ENCODE measurements around the gene FERMT2.

FERMT2 gene

DNA sequence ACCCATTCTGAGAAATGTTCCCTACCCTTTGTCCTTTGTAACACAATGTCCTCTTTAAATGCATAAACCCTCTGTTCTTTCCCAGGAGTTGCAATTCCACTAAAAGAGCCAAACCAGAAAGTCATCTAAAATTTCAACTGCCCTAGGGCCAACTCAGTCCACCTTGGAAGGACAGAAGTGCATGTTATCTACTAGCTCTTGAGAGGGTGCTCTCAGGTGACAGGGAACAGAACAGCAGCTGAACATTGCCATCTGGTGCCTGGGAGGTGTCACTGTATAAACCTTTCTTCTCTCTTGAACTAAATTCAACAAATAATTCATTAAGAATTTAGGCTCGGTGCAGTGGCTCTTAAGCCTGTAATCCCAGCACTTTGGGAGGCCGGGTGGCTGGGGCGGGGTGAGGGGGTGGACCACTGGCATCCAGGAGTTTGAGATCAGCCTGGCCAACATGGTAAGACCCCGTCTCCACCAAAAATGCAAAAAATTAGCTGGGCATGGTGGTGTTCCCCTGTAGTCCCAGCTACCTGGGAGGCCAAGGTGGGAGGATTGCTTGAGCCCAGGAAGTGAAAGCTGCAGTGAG is 10.3 kb upstream of the FERMT2 start:
- Histone ChIP-seq H3K9me3 (ENCODE audit: control insufficient read depth, insufficient read depth, low read length) (no peaks in the 10 kb centered on the region), H3K9me2 (replicated peaks; ENCODE audit: control insufficient read depth, low read length) (no peaks in the 10 kb centered on the region), H3K4me2 (ENCODE audit: low read length) (no peak overlapping the region), H3K4me1 (ENCODE audit: control insufficient read depth, low read length) (no peaks in the 10 kb centered on the region), H3F3A (ENCODE audit: control insufficient read depth, insufficient read depth) (no peaks in the 10 kb centered on the region), H4K20me1 (ENCODE audit: control insufficient read depth, insufficient read depth, low read depth, low read length) (no peaks in the 10 kb centered on the region), H3K36me3 (ENCODE audit: control insufficient read depth, low read length) (no peaks in the 10 kb centered on the region), H3K27me3 (ENCODE audit: control insufficient read depth, low read length) (no peaks in the 10 kb centered on the region; the same call in 1 of the 2 replicates), H3K4me3 (ENCODE audit: low read length) (no peak overlapping the region), H3K79me2 (ENCODE audit: control insufficient read depth, low read length) (no peaks in the 10 kb centered on the region), H3K27ac (ENCODE audit: low read depth, low read length) (no peak overlapping the region)
- TF ChIP-seq, protein P1, sequence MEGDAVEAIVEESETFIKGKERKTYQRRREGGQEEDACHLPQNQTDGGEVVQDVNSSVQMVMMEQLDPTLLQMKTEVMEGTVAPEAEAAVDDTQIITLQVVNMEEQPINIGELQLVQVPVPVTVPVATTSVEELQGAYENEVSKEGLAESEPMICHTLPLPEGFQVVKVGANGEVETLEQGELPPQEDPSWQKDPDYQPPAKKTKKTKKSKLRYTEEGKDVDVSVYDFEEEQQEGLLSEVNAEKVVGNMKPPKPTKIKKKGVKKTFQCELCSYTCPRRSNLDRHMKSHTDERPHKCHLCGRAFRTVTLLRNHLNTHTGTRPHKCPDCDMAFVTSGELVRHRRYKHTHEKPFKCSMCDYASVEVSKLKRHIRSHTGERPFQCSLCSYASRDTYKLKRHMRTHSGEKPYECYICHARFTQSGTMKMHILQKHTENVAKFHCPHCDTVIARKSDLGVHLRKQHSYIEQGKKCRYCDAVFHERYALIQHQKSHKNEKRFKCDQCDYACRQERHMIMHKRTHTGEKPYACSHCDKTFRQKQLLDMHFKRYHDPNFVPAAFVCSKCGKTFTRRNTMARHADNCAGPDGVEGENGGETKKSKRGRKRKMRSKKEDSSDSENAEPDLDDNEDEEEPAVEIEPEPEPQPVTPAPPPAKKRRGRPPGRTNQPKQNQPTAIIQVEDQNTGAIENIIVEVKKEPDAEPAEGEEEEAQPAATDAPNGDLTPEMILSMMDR (IDR thresholded peaks at IDR 0.05; ENCODE audit: low read depth, low read length, poor library complexity, severe bottlenecking): peak; percentile 41
- TF ChIP-seq EZH2phosphoT487 (IDR thresholded peaks at IDR 0.05; ENCODE audit: borderline replicate concordance, low read length): no peak

DNA sequence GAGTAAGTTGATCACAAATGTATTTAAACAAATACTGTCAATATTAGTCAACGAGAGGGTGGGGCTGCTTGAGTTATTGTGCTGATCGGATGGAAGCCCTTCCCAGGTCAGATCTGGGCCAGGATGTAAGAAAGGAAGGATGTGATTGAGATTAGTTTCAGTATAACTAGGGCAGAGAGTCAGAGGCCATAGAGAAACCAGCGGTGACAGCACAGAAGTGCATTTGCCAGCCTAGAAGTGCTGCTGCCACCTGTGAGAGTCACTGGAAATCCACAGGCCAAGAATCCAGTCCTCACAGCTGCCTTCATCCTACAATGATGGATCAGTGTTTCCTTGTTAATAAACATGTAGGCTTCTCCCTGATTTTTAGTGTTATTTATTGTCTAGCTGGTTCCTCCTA is 9.8 kb upstream of the FERMT2 start:
- Histone ChIP-seq H3K27me3 (ENCODE audit: control insufficient read depth, low read length) (no peaks in the 10 kb centered on the region; the same call in 1 of the 2 replicates), H3K4me3 (ENCODE audit: low read length) (no peak overlapping the region), H3K9me2 (replicated peaks; ENCODE audit: control insufficient read depth, low read length) (no peaks in the 10 kb centered on the region), H4K20me1 (ENCODE audit: control insufficient read depth, insufficient read depth, low read depth, low read length) (no peaks in the 10 kb centered on the region), H3K36me3 (ENCODE audit: control insufficient read depth, low read length) (no peaks in the 10 kb centered on the region), H3F3A (ENCODE audit: control insufficient read depth, insufficient read depth) (no peaks in the 10 kb centered on the region), H3K27ac (ENCODE audit: low read depth, low read length) (no peak overlapping the region), H3K9me3 (ENCODE audit: control insufficient read depth, insufficient read depth, low read length) (no peaks in the 10 kb centered on the region), H3K4me2 (ENCODE audit: low read length) (no peak overlapping the region), H3K79me2 (ENCODE audit: control insufficient read depth, low read length) (no peaks in the 10 kb centered on the region), H3K4me1 (ENCODE audit: control insufficient read depth, low read length) (no peaks in the 10 kb centered on the region)
- TF ChIP-seq EZH2phosphoT487 (IDR thresholded peaks at IDR 0.05; ENCODE audit: borderline replicate concordance, low read length): no peak
- TF ChIP-seq, protein P1 (IDR thresholded peaks at IDR 0.05; ENCODE audit: low read depth, low read length, poor library complexity, severe bottlenecking): no peak

DNA sequence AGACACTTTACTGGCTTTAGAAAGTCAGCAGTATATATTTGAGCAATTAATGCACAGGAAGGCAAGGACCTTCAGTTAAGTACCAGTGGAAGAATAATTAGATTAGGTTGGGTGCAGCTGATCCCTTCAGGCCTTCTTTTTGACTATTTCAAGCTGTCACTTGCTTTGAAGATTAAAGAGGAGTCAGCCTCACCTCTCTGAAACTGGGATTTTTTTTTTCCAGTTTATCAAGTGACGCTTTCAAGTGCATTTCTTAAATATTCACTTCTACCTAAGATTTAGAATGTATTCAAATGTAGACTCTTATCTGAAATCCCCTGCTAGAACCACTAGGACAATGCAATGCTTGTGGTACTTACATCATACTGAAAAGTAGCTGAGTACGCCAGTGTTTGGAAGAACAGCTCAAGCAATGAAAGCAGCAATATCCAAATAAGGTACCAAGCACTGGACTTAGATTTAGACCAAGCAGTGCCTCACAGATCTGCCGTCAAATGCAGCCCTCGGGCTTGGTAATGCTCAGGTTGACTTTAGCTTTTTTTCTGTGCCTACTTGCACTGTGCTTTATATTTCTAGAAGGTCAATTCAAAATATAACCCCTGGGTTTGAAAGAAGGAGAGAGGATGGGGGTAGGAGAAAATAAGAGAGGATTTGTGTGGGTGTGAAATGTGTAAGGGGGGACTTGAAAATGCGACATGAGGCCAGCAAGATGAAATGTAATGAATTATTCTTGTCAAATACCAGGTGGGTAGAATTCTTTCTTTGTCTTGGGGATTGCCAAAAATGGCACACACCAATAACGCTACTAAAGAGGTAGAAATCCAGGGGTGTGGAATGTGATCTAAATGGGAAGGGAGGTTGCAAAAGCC is 3.7 kb upstream of the FERMT2 start:
- no peaks in the 10 kb centered on the region for H3K36me3 ChIP-seq (ENCODE audit: control insufficient read depth, low read length)
- TF ChIP-seq, protein P1 (IDR thresholded peaks at IDR 0.05; ENCODE audit: low read depth, low read length, poor library complexity, severe bottlenecking): no peak
- no peak for TF ChIP-seq EZH2phosphoT487 (IDR thresholded peaks at IDR 0.05; ENCODE audit: borderline replicate concordance, low read length)
- H3K4me1 ChIP-seq (ENCODE audit: control insufficient read depth, low read length): peaks cover 10% of the 10 kb centered on the region
- no peak overlapping the region for H3K4me3 ChIP-seq (ENCODE audit: low read length)
- no peaks in the 10 kb centered on the region for H3K9me2 ChIP-seq (replicated peaks; ENCODE audit: control insufficient read depth, low read length)
- H3K79me2 ChIP-seq (ENCODE audit: control insufficient read depth, low read length): no peaks in the 10 kb centered on the region
- H3F3A ChIP-seq (ENCODE audit: control insufficient read depth, insufficient read depth): no peaks in the 10 kb centered on the region
- no peaks in the 10 kb centered on the region for H3K9me3 ChIP-seq (ENCODE audit: control insufficient read depth, insufficient read depth, low read length)
- no peak overlapping the region for H3K4me2 ChIP-seq (ENCODE audit: low read length)
- peaks cover 51% of the 10 kb centered on the region for H3K27me3 ChIP-seq (ENCODE audit: control insufficient read depth, low read length)
- no peaks in the 10 kb centered on the region for H4K20me1 ChIP-seq (ENCODE audit: control insufficient read depth, insufficient read depth, low read depth, low read length)
- H3K27ac ChIP-seq (ENCODE audit: low read depth, low read length): no peak overlapping the region
